NK-92 (cell line): ENCODE data around the gene SLC16A7.

ENCODE experiments used
- DNase-seq: peaks from one replicate; lab custom pipeline; 2025; ENCODE audit not compliant: unreplicated experiment; lab: John Stamatoyannopoulos, UW

The SLC16A7 gene

DNA sequence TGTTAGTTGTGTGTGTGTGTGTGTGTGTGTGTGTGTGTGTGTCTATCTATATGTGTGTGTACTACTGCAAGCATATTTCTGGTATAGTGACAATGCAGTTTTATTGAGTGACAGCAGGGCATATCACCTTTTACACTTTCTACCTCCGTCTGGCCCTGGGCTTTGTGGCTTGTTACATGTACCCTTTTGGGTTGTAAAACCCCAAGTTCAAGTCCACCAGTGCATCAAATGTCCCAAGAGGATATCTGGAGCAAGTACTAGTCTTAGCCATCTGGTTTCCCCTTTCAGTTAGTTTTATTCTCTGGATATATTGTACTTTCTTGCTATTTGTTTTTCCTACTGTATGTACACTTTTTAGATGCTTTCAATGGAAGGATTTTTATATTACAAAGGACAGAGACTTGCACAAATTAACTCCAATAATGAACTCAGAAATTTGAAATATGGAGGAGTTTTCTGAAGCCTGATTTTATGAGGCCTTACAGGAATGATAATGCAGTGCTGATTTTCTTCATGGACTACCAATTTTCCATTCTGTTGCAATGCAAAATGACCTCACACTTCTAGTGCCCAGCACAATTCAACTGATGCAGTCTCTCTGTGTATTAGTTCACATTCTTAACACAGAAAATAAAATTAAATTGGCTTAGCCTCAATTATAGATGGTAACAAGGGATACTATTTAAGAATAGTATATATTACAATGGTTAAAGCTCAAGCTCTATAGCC is 29.1 kb downstream of the SLC16A7 start:
- DNase-seq: no peak

DNA sequence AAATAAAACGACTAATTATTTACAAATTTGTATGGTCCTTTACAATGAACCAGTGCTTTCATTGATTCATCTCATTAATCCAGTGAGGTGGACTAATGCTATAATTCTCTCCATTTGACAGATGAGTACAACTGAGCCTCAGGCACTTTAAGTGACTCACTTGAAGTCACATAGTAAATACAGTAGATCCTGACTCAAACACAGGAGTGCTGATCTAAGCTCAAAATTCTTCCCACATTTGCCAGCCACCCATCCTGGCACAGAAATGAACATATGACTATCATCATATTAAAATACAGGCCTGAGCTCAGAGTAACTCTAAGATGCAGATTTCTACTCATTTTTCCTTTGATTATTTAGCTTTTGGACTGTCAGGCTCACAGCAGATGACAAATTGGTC is 30.6 kb downstream of the SLC16A7 start:
- no peak for DNase-seq

DNA sequence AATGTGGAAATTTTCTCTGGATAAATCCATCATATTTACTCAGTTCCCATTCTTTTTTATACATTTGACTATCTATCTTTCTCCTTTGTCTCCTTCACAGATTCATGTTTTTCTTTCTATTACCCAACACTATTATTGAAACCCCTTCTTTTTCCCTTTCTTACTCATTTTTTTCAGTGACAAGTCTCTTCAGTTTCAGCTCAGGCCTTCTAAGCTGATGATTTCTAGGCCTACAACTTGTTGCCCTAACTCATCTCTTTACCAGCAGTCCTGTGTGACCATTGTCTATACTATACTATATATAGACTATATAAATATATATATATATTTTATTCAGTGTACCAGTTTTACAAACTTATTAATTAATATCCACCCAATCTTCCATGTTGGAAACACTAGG is 31.8 kb downstream of the SLC16A7 start:
- DNase-seq: no peak

DNA sequence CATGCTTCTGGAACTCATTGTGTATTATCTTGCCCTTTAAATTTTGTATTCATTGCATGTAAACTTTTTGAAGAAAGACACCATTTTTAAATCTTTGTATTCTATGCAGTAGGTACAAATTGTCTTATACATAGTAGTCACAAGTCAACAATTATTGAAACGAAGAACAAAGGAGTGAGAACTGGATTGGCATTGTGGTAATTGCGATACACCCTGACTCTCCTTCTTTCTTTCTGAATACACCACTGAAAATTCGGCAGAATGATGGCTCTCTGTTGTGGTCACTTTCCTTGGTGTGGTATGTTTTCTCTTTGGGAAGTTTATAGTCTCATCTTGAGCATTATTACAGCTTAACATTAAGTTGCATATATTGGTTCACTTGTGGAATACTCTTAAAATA is 34.1 kb downstream of the SLC16A7 start:
- no peak for DNase-seq

DNA sequence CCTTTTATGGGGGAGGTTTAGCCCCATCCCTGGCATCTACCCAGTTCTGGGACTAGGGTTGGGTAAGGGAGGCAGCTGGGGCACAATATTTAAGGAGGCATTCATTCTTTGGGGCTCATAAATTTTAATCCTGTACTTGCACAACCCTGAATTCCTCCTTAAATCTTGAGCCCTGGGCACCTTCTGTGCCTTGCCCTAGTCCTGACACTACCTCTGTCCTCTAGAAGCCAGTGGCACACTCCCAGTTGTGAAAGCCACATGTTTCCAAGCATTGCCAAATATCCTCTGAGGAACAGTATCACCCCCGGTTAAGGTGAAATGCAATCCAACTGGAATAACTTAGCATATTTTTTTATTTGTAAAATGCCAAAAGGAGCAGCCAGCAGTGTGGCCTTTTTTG is 36.6 kb downstream of the SLC16A7 start:
- DNase-seq: no peak

DNA sequence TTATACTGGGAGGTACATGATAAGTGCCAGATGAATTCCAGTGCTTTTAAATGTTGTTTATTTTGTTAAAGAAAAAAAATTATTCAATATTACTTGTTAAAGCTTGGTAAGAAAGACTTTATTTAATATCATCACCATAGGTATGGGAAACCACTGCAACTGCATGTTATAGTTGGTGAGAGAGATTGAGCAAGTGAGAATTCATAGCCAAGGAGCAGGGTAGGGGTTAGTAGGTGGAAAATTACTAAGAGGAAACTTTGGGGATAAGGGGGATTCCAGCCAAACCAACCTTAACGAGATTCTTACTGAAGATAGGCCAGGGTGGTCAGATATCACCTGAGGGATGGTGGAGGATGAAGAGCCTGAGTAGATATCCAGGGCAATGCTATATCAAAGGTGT is 38.4 kb downstream of the SLC16A7 start:
- no peak for DNase-seq

DNA sequence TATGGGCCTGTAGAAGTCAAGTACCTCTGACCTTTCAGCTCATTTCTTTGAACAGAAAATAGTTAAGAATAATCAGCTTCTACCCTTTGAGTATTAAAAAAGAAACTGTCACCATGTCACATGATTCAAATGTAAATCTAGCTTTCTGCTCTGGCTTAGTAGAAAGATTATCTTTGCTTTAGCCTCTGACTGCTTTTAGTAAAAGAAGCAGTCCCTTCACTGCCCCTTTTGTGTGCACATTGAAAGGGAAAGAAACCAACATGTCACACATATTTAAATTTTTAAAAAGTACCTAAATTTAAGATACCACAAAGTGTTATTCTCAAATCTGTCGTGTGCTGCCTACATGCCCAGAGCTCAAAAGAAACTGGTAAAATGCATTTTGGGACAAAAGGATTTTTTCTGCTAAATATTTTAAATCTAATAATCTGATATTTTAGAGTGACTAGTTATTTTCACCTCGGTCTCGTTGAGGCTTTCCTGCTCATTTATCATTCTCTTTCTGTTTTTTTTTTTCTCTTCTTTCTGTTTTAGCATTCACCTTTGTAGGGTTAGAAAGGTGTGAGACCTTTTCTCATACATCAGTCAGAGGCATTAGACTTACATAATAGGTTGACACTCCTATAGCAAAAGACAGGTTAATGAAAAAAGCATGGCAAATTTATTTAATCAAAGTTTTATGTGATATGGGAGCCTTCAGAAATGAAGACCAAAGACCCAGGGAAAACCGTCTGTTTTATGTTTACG is 41.3 kb downstream of the SLC16A7 start:
- no peak for DNase-seq

DNA sequence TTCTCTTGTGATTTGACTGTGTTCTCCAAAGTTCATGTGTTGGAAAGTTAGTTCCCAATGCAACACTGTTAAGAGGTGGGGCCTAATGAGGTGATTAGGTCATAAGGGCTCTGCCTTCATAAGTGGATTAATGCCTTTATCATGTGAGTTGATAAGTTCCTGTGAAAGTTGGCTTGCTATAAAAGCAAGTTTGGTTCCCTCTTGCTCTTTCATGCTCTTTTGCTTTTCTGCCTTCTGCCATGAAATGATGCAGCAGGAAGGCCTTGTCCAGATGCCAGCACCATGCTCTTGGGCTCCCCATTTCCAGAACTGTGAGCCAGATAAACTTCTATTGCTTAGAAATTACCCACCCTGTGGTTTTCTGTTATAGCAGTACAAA is 41.9 kb downstream of the SLC16A7 start:
- DNase-seq: no peak

DNA sequence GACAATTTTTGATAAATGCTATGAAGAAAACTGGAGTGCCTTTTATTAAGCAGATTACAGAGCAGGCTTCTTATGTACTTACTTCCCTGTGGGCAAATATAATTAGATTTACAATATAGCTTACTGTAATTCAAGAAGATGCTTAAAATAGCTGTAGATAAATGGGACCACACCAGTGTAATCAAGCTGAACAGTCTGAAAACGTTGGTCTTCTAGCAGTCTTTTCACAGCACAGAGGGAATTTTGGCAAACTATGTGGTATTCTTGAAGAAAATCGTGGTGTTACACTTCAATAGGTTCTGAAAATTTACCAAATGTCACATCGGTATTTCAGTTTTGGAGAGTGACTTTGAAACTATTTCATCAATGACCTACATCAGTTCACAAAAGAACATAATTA is 47.7 kb downstream of the SLC16A7 start:
- DNase-seq: no peak

DNA sequence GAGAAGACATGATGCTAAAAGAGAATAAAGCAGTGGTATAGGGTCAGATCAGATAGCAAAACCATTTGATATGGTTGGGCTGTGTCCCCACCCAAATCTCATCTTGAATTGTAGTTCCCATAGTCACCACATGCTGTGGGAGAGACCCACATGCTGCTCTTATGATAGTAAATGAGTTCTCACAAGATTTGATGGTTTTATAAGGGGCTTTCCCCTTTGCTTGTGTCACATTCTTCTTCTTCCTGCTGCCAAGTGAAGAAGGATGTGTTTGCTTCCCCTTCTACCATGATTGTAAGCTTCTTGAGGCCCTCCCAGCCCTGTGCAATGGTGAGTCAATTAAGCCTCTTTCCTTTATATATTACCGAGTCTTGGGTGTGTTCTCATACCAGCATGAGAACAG is 49.4 kb downstream of the SLC16A7 start:
- DNase-seq: no peak

DNA sequence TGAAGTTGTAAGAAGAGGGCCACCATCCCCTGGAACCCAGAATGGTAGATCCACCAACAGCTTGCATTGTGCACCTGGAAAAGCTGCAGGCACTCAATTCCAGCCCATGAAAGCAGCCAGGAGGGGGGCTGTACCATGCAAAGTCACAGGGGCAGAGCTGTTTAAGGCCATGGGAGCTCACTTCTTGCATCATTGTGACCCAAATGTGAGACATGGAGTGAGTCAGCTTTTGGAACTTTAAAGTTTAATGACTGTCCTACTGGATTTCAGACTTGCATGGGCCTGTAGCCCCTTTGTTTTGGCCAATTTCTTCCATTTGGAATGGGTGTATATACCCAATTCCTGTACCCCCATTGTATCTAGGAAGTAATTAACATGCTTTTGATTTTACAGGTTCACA is 50.8 kb downstream of the SLC16A7 start:
- DNase-seq: no peak

DNA sequence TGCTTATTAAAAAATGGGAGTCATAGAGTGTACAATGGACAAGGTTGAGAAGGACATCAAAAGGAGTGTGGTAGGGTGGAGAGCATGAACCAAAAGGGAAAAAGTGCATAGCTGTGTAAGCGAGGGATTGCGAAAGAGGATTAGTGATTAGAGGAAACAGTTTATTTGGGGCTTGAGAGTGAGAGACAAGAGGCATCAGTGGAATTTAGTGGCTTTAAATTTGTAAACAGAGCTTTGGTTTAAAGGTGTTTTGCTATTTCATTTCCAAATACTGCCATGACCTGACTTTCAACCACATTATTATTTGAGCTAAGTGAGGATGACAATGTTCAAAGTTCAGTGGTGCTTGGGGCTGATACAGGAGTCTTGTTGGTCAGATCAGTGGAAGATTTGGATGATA is 53.4 kb downstream of the SLC16A7 start:
- DNase-seq: no peak

DNA sequence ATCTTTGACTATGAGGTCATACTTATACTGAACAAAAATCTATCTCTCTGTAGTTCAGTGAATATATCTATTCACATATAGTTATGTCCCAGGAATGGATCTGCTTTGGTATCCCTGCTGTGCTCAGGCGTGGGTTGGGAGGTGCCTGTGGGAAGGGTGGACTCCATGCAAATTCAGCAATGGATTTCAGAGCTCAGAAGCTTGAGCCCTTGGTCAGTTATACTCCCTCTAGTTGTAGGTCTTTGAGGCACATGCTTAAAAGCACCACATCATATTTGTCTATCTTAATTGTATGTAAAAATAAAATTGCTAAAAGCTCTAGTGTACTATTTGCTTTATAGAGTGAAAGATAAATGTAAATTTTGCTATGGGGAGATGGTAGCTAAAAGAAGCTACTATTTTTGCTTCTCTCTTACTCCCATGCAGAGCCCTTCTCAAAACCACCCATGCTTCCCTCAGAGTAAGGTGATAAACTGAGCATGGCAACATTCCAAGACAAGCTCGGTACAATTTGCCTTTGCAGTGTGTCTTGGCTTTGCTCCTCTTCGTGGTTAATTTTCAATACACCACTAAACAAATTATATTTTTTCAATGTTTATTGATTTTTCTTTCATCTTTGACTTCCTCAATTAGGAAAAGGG is 54.9 kb downstream of the SLC16A7 start:
- no peak for DNase-seq

DNA sequence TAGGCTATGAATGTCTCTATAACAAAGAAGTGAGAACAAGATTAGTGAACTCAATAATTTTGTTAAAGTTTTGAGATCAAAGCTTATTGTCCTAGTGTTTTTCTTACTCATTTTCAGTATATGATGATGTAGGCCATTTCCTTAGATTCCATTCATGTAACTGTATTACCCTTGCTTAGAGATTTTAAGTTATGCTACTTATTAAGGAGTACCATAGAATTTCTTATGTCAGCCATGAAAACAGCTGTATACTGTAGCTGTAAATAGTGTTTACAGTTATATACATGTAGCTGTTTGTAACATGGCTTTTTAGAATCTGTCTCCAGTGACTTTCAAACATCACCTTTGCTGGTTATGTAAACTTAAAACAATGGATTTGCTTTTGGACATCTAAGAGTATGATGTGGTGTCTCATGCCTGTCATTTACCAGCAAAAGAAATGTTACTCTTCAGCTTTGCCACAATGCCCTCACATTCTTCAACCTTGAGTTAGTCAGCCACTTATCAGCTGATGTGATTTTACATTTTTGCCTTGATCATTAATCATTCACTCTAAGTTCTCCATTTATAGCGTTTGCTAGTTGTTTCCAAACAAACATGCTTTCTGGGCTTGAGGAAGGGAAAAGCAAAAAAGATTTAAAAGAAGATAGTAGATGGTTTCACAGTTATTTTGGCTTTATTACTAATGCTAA is 55.5 kb downstream of the SLC16A7 start:
- DNase-seq: no peak

DNA sequence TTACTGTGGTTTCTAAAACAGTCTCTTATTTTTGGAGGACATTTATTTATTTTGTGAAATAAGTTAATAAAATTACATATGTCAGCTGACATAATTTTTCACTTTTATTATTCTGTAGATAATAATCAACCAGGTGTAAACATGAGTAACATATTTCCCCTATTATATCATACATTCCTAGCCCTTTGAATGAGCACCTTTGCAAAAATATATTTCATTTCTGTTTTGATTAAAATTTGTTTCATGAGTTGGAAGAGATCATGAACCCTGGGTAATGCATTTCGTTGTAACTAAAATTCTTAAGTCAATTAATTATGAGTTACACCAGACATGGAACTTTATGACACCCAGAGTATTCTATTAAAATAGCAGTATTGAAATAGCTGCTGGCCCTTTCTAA is 56.3 kb downstream of the SLC16A7 start:
- DNase-seq: no peak

DNA sequence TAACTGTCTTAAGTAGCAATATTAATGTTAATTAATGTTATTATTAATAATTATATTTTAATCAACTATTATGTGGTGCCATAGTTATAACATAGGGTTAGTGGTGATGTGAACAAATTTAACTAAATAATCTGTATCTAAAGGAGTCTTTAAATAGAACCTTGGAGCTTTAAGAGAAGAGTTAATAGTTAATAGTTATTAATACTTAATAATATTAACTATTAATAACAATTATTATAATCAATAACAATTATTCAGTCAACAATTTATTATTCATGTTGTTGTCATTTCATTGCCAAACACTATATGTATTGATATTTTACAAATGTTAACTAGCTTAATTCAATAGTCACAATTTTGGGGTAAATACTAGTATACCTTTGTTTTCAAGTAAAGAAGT is 58.2 kb downstream of the SLC16A7 start:
- DNase-seq: no peak

DNA sequence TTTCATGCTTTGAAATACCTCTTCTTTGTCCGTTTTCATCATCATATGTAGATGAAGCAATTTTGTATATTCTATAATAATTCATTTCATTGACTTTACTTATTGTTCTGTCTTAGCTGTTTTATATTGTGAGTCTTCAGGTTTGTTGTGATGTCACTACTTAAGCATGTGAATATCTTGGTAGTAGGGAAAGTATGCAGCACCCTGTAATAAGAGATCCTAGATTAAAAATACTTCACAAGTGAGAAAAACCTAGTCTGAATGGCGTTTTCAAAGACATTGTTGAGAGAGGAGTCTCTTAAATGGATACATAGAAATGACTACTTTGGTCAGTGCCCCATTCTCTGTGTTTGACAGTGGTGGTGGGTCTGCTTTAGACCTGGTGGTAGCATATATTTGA is 61.4 kb downstream of the SLC16A7 start:
- DNase-seq: no peak

DNA sequence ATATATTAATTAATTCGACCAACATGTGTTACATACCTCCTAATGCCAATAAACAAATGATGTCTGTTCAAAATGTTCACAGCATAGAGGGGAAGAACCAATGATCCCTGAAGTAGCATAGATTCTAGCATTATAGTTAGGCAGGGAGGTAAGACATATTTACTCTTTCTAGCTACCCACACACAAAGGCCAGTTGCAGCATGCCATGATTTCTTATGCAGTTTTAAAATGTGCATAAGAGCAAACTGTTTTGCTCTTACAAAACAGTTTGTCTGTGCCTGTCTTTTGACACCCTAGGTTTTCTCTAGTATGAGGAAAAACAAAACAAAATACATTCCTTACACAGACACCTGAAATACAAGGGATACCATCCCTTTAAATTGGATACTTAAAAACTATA is 61.9 kb downstream of the SLC16A7 start:
- no peak for DNase-seq

DNA sequence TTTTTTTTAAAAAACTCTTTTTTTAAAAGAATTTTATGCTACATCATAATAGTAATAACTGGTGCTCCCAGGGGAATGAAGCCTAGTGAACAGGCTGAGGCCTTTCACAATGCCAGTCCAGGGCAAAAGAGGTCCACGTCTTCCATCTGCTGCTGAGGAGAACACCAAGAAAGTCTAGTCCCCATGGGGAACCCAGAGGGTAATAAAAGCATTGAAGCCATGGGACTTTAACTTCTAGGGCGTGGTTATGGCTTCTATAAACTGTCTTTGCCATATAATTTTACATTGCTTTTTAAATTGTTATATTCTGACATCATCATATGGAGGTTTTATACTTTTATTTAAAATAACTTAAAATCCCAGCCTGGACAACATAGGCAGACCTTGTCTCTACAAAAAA is 64.3 kb downstream of the SLC16A7 start:
- no peak for DNase-seq

DNA sequence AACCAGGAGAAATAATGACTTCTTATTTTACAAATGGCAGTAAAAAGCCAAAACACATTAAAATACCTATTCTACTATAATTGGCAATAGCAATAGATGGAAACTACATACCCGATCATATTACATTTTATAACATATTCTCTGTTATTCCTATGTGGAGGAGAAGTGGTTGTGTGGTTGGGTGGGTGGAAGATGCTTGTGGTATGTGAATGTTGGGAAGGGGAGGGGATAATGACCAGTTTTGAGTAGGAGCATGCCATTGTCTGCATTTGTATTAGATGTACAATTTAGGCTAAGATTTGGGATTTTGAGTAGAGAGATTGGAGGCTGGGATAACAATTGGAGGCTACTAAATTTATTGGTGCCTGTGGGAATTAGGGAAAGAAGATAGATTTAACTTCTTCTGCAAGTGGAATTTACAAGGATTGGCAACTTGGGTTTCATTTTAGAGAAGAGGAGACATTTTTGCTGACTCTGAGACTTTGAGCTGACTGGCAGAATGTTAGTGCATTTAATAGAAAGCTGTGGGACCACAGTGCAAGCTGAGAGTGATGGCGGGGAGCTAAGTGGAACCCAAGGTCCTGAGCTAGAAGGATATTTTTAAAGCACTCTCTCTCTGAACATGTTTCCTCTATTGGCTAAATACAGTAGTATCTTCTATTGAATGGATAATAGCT is 65.2 kb downstream of the SLC16A7 start:
- no peak for DNase-seq

DNA sequence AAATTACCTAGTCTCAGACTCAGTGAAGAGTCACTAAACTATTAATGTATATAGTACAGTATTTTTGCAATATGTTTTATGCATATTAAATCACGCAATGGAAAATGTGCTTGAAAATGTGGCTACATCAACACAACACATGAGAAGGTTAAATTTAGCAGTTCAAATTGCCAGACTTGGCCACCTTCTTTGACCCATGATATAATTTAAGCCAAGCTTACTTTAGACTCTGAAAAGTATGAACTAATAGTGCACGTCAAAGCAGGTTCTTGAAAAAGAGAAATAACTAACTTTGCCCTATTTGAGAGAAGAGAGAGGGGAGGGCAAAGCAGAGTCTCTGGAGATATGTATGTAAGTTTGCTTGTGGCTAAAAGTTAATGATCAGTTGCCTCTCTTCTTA is 68.7 kb downstream of the SLC16A7 start:
- no peak for DNase-seq
